Keratinocyte (primary cell): ENCODE data around the gene CACNA2D2.

Source experiments
- EZH2 ChIP-seq: IDR thresholded peaks from one replicate; pipeline ENCODE4 v1.6.1; 2012; ENCODE audit warnings: inconsistent platforms, mild to moderate bottlenecking, low read length, moderate library complexity
- TF ChIP-seq, protein P1 (sequence below), 3 experiments: IDR thresholded peaks in 1 of 3; conservative IDR thresholded peaks in 1 of 3; optimal IDR thresholded peaks in 1 of 3; 2 replicates in 2 of 3; 3 replicates in 1 of 3; pipeline versions ENCODE3 to v1.5.1; 2011; ENCODE audit warnings: low read length in 3 of 3, mild to moderate bottlenecking in 3 of 3, moderate library complexity in 2 of 3, control low read depth in 1 of 3, inconsistent platforms in 1 of 3; ENCODE audit not compliant: insufficient read depth in 2 of 3; ENCODE audit errors: extremely low read depth in 1 of 3

- TF ChIP-seq EZH2 = no peak
- TF ChIP-seq, protein P1, sequence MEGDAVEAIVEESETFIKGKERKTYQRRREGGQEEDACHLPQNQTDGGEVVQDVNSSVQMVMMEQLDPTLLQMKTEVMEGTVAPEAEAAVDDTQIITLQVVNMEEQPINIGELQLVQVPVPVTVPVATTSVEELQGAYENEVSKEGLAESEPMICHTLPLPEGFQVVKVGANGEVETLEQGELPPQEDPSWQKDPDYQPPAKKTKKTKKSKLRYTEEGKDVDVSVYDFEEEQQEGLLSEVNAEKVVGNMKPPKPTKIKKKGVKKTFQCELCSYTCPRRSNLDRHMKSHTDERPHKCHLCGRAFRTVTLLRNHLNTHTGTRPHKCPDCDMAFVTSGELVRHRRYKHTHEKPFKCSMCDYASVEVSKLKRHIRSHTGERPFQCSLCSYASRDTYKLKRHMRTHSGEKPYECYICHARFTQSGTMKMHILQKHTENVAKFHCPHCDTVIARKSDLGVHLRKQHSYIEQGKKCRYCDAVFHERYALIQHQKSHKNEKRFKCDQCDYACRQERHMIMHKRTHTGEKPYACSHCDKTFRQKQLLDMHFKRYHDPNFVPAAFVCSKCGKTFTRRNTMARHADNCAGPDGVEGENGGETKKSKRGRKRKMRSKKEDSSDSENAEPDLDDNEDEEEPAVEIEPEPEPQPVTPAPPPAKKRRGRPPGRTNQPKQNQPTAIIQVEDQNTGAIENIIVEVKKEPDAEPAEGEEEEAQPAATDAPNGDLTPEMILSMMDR (optimal IDR thresholded peaks at IDR 0.05 in 1 of 3, IDR thresholded peaks at IDR 0.05 in 1 of 3, conservative IDR thresholded peaks at IDR 0.05 in 1 of 3; ENCODE audit: extremely low read depth in 1 of 3, insufficient read depth in 2 of 3, low read length in 3 of 3) = no peak
Observed at GRCh38 chr3:50525191-50525910, 21.9 kb upstream of the CACNA2D2 start.
